ENCODE measurements around the gene IRF7. TPM values are rescaled to one million over a fixed set of nuclear protein-coding genes. Genes with fewer than 3 reads are reported as not detected.
A peak's percentile ranks its signal among the peaks of the same experiment; 100 is the strongest.

IRF7 gene
- total RNA-seq, 1 donor from 2014 or later = 10.9 TPM

GRCh38 chr11:607971-608659 is 7.6 kb downstream of the IRF7 start:
- DNase-seq (ENCODE audit: low read depth in 2 of 2) = no peak

- no peak for DNase-seq (ENCODE audit: low read depth in 2 of 2)
Measured at GRCh38 chr11:607020-607780, 8.6 kb downstream of the IRF7 start.

DNA sequence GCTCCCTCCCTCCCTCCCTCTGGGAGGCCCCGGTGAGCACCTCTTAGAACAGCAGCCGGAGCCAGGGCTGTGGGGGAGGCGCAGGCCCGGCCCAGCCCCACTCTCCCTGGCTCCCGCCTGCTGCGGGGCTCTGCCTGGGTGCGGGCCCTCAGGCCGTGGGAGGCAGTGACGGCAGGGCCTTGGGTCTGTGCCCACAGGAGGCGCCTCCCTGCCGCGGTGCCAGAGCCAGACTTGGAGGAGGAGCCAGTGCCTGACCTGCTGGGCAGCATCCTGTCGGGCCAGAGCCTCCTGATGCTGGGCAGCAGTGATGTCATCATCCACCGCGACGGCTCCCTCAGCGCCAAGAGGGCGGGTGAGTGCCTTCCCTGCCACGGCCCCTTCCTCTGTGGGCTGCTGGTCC is 9.5 kb downstream of the IRF7 start:
- peak in 1 of 2 donors; percentile 32 for DNase-seq (ENCODE audit: low read depth in 2 of 2)

DNA sequence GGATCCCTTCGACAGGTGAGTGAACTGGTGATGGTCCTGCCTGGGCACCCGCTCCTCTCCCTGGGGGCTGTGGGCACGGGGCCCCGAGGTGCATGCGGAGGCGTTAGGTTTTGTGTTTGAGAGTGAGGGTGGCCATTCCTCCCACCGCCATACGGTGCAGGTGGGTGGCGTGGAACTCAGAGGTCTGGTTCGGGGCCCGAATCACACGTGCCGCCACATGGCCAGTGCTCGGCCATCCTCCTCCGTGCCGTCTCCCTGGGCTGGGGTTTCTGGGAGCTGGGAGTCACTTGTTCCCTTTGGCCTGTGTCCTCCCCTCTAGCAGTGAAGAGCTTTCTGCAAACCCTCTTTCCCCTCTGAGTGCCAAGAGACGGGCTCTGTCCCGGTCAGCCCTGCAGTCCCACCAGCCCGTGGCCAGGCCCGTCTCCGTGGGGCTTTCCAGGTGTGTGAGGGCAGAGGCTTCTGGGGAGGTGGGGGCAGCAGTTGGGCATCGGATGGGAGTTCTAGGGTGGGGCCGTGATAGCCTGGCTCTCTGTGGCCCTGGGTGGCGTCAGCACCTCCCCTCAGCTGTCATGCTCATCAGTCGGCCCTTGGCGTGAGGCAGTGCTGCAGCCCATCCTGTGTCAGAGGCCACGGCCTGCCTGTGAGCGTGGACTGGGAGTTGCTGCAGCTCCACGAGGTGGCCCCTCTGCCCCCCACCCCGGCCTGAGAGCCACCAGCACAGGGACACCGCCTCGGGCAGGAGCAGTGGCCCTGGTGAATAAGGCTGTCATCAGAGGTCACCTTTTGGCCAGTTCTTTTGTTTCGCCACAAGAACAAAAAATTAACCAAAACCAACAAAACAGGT is 10.2 kb downstream of the IRF7 start:
- no peak for DNase-seq (ENCODE audit: low read depth in 2 of 2)

- DNase-seq (ENCODE audit: low read depth in 2 of 2) = no peak
Measured at GRCh38 chr11:603154-603553, 12.6 kb downstream of the IRF7 start.

DNA sequence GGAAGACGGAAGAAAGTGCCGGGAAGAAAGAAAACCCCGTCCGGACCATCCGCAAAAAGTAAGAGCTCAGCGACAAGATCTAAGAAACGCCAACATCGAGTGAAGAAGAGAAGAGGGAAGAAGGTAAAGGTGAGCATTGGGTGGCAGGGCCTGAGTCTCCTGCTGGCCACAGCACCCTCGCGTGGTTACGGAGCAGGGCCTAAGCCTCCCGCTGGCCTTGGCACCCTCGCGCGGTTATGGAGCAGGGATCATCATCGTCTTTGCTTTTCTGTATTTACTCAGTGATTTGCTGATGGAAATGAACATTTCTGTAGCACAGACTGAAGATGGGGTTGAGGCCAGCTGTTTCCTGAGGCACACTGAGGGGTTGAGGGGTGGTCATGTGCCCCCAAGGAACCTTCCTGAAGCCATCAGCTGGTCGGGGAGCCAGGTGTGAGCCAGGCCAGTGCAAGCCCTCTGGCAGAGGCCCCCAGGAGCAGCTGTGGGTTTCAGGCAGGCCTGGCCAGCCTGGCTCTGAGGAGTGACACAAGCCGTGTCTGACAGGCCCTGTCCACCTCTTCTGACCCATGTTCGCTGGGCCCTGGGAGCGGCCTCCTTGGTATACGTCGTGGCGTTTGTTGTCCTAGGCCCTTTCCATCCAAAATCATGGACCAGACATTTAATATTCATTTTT is 14.0 kb downstream of the IRF7 start:
- no peak for DNase-seq (ENCODE audit: low read depth in 2 of 2)

- no peak for DNase-seq (ENCODE audit: low read depth in 2 of 2)
Measured at GRCh38 chr11:598005-598680, 17.6 kb downstream of the IRF7 start.

DNA sequence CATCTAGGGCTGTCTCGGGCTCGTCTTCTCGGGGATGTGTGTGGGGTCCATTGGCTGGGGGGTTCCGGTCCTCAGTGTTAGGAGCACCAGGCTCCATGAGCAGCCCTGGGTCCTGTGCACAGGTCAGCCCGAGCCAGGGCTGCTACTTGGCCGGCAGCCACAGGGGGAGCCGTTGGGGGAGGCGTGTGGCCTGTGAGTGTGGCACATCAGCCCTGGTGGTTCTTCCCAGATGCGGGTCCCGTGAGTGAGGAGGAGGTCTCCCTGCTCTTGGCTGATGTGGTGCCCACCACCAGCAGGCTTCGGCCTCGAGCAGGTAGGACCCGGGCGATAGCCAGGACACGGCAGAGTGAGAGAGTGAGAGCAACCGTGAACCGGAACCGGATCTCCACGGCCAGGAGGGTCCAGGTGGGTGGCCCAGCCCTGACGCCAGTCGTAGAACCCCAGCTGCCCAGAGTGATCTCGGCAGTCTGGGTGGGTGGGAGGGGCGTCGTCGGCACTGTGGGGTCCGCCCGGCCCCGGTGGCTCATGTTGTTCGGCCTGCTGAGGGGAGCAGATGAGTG is 18.5 kb downstream of the IRF7 start:
- no peak for DNase-seq (ENCODE audit: low read depth in 2 of 2)

- DNase-seq (ENCODE audit: low read depth in 2 of 2) = no peak
Measured at GRCh38 chr11:596374-596773, 19.4 kb downstream of the IRF7 start.

- no peak for DNase-seq (ENCODE audit: low read depth in 2 of 2)
Measured at GRCh38 chr11:595400-595799, 20.4 kb downstream of the IRF7 start.

GRCh38 chr11:593347-593746 is 22.4 kb downstream of the IRF7 start:
- DNase-seq (ENCODE audit: low read depth in 2 of 2) = no peak

- no peak for DNase-seq (ENCODE audit: low read depth in 2 of 2)
Measured at GRCh38 chr11:592918-593317, 22.8 kb downstream of the IRF7 start.

DNA sequence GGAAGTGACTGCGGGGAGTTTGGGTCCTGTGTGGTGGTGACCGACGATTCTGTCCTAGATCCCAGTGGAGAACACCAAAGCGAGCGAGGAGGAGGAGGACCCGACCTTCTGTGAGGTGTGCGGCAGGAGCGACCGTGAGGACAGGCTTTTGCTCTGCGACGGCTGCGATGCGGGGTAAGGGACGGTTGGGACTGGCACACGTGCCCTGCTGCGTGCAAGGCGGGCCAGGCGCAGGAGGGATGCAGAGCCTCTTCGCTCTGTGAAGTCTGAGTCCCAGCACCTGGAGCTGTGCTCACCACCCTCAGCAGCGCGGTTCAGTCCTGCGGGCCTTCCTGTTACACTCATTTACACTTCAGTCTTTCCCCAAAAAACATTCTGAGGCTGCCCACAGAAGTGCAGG is 23.2 kb downstream of the IRF7 start:
- no peak for DNase-seq (ENCODE audit: low read depth in 2 of 2)

GRCh38 chr11:590997-591396 is 24.8 kb downstream of the IRF7 start:
- DNase-seq (ENCODE audit: low read depth in 2 of 2) = no peak

DNA sequence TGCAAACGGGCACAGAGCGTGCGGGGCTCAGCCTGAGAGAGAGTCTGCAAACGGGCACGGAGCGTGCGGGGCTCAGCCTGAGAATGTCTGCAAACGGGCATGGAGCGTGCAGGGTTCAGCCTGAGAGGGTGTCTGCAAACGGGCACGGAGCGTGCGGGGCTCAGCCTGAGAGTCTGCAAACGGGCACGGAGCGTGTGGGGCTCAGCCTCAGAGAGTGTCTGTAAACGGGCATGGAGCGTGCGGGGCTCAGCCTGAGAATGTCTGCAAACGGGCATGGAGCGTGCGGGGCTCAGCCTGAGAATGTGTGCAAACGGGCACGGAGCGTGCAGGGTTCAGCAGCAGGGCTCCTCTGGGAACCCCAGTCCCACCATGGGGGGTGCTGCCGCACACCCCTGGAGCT is 26.0 kb downstream of the IRF7 start:
- DNase-seq (ENCODE audit: low read depth in 2 of 2) = no peak

GRCh38 chr11:587978-588380 is 27.8 kb downstream of the IRF7 start:
- DNase-seq (ENCODE audit: low read depth in 2 of 2) = peak in 1 of 2 donors; percentile 63

DNA sequence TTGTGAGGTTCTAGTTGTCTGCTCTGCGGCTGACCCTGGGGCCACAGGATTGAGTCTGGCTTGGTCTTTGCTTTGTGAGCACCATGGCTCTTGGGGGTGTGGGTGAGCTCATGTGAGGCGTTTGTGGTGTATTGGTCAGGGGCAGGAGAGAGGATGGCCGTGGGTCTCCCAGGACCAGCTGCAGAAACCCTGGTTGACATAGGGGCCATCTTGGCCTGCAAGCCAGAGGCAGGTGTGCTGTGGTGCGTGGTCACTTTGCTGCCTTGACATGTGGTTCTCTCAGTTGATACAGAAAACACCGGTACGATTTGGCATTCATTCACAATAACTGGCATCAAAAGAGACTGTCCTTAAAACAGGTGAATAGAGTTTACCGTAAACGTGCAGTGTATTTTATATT is 28.2 kb downstream of the IRF7 start:
- DNase-seq (ENCODE audit: low read depth in 2 of 2) = no peak

DNA sequence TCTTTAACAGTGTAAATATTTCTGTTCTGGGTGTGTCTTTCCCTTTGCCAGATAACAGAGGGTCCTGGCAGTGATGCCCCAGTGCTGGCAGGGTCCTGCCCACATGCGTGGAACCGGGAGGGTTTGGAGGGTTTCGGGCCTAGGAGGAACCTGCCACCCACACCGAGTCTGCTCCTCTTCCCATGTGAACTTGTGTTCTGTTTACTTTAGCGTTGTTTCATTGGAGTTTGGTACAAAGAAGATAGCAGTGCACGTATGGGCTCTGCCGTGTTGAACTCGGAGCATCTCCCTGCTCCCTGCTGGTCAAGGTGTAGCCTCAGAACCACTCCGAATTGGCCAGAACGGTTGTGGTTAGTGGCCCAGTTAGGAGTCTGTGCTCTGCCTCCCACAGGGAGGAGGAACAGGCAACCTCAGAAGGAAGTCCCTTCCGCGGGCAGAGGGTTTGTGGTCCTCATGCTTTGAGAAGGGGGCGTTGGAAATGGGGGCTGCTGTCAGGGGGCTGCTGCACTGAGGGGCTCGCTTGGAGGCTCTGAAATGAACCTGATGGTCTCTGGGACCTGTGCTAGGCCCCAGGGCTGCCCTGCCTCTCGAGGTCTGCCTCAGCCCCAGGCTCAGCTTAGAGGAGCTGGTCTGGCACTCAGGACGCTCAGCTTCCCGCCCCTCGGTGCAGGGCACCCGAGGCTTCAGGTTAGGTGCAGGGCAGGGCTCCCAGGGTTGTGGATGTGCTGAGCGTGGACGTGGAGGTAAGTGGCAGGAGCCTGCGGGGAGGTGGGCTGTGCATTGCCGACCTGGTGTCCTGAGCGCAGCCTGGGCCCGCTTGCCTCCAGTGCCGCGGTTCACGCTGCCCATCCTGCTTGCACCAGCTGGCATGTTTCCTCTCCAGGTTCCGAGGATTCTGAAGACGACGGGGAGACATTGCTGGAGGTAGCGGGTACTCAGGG is 29.1 kb downstream of the IRF7 start:
- no peak for DNase-seq (ENCODE audit: low read depth in 2 of 2)

DNA sequence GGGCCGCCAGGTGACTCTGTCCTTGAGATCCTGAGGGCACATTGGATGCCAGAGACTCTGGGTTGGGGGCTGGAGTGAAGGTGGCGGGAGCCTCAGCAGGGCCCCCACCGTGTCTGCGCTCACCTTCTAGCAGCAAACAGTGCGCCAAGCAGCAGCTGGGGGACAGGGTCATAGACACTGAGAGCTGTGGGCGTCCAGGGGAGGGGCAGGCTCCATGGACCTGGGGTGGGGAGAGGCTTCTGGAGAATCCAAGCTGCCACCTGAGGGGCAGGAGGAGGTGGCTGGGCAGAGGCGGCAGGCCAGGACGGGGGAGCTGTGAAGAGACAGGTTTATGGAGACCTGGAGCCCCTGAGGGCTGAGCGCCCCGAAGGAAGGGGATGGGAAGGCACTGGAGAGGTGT is 31.5 kb downstream of the IRF7 start:
- DNase-seq (ENCODE audit: low read depth in 2 of 2) = no peak

GRCh38 chr11:581752-582151 is 34.0 kb downstream of the IRF7 start:
- DNase-seq (ENCODE audit: low read depth in 2 of 2) = no peak
